Vagina (tissue), 2 donors: Measurements from ENCODE around the gene PTPN9.

Experiments used
- CTCF ChIP-seq, 3 experiments: fragments of 450-650 bp in 2 of 3; fragments of 200-600 bp in 1 of 3; sonication (generic) in 1 of 3; IDR thresholded peaks; one replicate each; pipeline ENCODE4 v1.5.1; 2017 to 2019; ENCODE audit warnings: antibody characterized with exemption in 3 of 3, mild to moderate bottlenecking in 2 of 3, moderate library complexity in 2 of 3
- POLR2AphosphoS5 ChIP-seq, 2 donors: sonication (generic); formaldehyde crosslinking; IDR thresholded peaks; one replicate each; pipeline ENCODE4 v1.9.0; 2017; ENCODE audit warnings: antibody characterized with exemption in 2 of 2, mild to moderate bottlenecking in 2 of 2, low read depth in 1 of 2; ENCODE audit not compliant: insufficient read depth in 1 of 2

- TF ChIP-seq CTCF (IDR thresholded peaks at IDR 0.05) (no peak), POLR2AphosphoS5 (IDR thresholded peaks at IDR 0.05; ENCODE audit: insufficient read depth in 1 of 2, low read depth in 1 of 2) (no peak)
Measured at GRCh38 chr15:75431682-75432081, 147.4 kb downstream of the PTPN9 start.
